PC-3 (cell line): ENCODE data around the gene TTC6. TPM values are rescaled to one million over a fixed set of nuclear protein-coding genes. Genes with fewer than 3 reads are reported as not detected.
A peak's percentile ranks its signal among the peaks of the same experiment; 100 is the strongest.

Source experiments
- ATAC-seq: fragments of 200-7000 bp; cut with Tn5 transposase; 2 replicates; pipeline ENCODE4 v1.9.1; 2020; ENCODE audit warnings: mild to moderate bottlenecking, moderate library complexity
- BruUV-seq: library from RNA; stranded (reverse); fragments of 400-500 nt; replicated peaks from 2 replicates; lab custom pipeline; 2021; lab: Mats Ljungman, UMichigan
- CTCF ChIA-PET: fragments of 300-600 bp; sonication (Branson Sonifier 250); formaldehyde crosslinking; loops from one replicate; lab custom pipeline; 2022; ENCODE audit warnings: antibody characterized with exemption; lab: Charles Lee
- POLR2A ChIA-PET: fragments of 300-600 bp; sonication (Branson Sonifier 250); formaldehyde crosslinking; loops from one replicate; lab custom pipeline; 2022; ENCODE audit warnings: antibody characterized with exemption; ENCODE audit not compliant: unreplicated experiment; lab: Charles Lee
- DNase-seq: peaks from one replicate; pipeline ENCODE4 v3.0.0-alpha.2; 2015
- H2AFZ ChIP-seq: fragments of 300-600 bp; sonication (generic); 2 replicates; pipeline ENCODE4 v1.6.0; 2016; ENCODE audit warnings: antibody characterized with exemption, low read length
- H3F3A ChIP-seq: fragments of 300-600 bp; sonication (generic); one replicate; pipeline ENCODE4 v1.6.0; 2017; ENCODE audit warnings: antibody characterized with exemption, low read length, control low read depth, mild to moderate bottlenecking; ENCODE audit not compliant: unreplicated experiment
- H3K27ac ChIP-seq: fragments of 300-600 bp; sonication (generic); 2 replicates; pipeline ENCODE4 v1.5.1; 2016; ENCODE audit warnings: mild to moderate bottlenecking, low read length
- H3K27me3 ChIP-seq: fragments of 300-600 bp; sonication (generic); 2 replicates; pipeline ENCODE4 v1.6.1; 2016; ENCODE audit warnings: low read length, mixed read lengths
- H3K36me3 ChIP-seq: fragments of 300-600 bp; sonication (generic); 2 replicates; pipeline ENCODE4 v1.6.1; 2016; ENCODE audit warnings: low read depth, mixed run types, low read length, mixed read lengths
- H3K4me1 ChIP-seq: fragments of 300-600 bp; sonication (generic); 2 replicates; pipeline ENCODE4 v1.5.1; 2016; ENCODE audit warnings: low read length; ENCODE audit not compliant: insufficient read depth
- H3K4me2 ChIP-seq: fragments of 300-600 bp; sonication (generic); 2 replicates; pipeline ENCODE4 v1.6.0; 2016; ENCODE audit warnings: low read length
- H3K4me3 ChIP-seq: fragments of 300-600 bp; sonication (generic); 2 replicates; pipeline ENCODE4 v1.5.1; 2016; ENCODE audit warnings: mild to moderate bottlenecking, low read length, mixed read lengths
- H3K79me2 ChIP-seq: fragments of 300-600 bp; sonication (generic); 2 replicates; pipeline ENCODE4 v1.6.1; 2017; ENCODE audit warnings: low read length, mixed read lengths
- H3K9ac ChIP-seq: fragments of 300-600 bp; sonication (generic); 2 replicates; pipeline ENCODE4 v1.6.0; 2016; ENCODE audit warnings: mild to moderate bottlenecking, low read length
- H3K9me2 ChIP-seq: fragments of 300-600 bp; sonication (generic); replicated peaks from 2 replicates; pipeline ENCODE4 v1.6.1; 2016; ENCODE audit warnings: mixed run types, low read length, mixed read lengths
- H3K9me3 ChIP-seq: fragments of 300-600 bp; sonication (generic); 2 replicates; pipeline ENCODE4 v1.6.1; 2016; ENCODE audit warnings: low read length, mixed read lengths
- H4K20me1 ChIP-seq: fragments of 300-600 bp; sonication (generic); 2 replicates; pipeline ENCODE4 v1.6.1; 2016; ENCODE audit warnings: low read length, mixed read lengths
- CTCF ChIP-seq: fragments of 300-600 bp; sonication (generic); conservative IDR thresholded peaks from 2 replicates; pipeline ENCODE4 v1.5.1; 2017; ENCODE audit warnings: antibody characterized with exemption, low read depth, mild to moderate bottlenecking, low read length
- EZH2 ChIP-seq: fragments of 300-600 bp; sonication (generic); IDR thresholded peaks from one replicate; pipeline ENCODE4 v1.6.1; 2017; ENCODE audit warnings: antibody characterized with exemption, mild to moderate bottlenecking, low read length; ENCODE audit not compliant: unreplicated experiment
- EZH2phosphoT487 ChIP-seq: fragments of 300-600 bp; sonication (generic); IDR thresholded peaks from 2 replicates; pipeline ENCODE4 v1.6.1; 2018; ENCODE audit warnings: mild to moderate bottlenecking, antibody characterized with exemption, low read length, borderline replicate concordance
- intact Hi-C: fragments of 100-400 bp; cut with micrococcal nuclease; formaldehyde crosslinking; loops from 2 replicates; pipeline ENCODE4 v1.9.0; 2023
- total RNA-seq: library from RNA; depleted of rRNA; stranded (reverse); fragments of >200 nt; gene quantifications from 2 replicates; pipeline ENCODE4 v1.2.3, GENCODE V29; 2014

The TTC6 gene
- total RNA-seq, 1 experiment from 2014 or later: 13.4 TPM

- POLR2A ChIA-PET: no interaction called here
These were observed 24.0 kb upstream of the TTC6 start for GRCh38 chr14:37571391-37571790.

GRCh38 chr14:37573356-37573755 lies 22.1 kb upstream of the TTC6 start:
- Histone ChIP-seq H4K20me1 (no peaks in the 10 kb centered on the region), H3K4me3 (no peak overlapping the region), H3K79me2 (peaks cover 3% of the 10 kb centered on the region; the same call in 1 of the 2 replicates), H3K4me1 (peaks cover 10% of the 10 kb centered on the region; the same call in 1 of the 2 replicates), H3K27ac (no peak overlapping the region), H3K9ac (no peak overlapping the region), H3K9me3 (no peaks in the 10 kb centered on the region), H3F3A (no peaks in the 10 kb centered on the region), H3K27me3 (no peaks in the 10 kb centered on the region), H3K36me3 (no peaks in the 10 kb centered on the region), H2AFZ (no peak overlapping the region), H3K4me2 (no peak overlapping the region), H3K9me2 (no peaks in the 10 kb centered on the region)
- CTCF ChIA-PET: interaction anchor here (0.5 kb wide), 1 partner anchor 15 kb away, joined by 3 read pairs; no protein-coding TSS in a partner anchor
- intact Hi-C loops: no loop called here
- POLR2A ChIA-PET: no interaction called here
- DNase-seq (no peak), ATAC-seq (no peak)
- no TSS peak for BruUV-seq
- TF ChIP-seq EZH2phosphoT487 (no peak), CTCF (no peak), EZH2 (no peak)

More at GRCh38 chr14:37571391-37571790, 24.0 kb upstream of the TTC6 start:
- Histone ChIP-seq H3K4me1 (peaks cover 22% of the 10 kb centered on the region), H3K79me2 (peaks cover 8% of the 10 kb centered on the region), H3K4me2 (no peak overlapping the region), H3K36me3 (no peaks in the 10 kb centered on the region), H3F3A (no peaks in the 10 kb centered on the region), H3K4me3 (no peak overlapping the region), H3K9ac (no peak overlapping the region), H4K20me1 (no peaks in the 10 kb centered on the region), H2AFZ (no peak overlapping the region), H3K9me3 (no peaks in the 10 kb centered on the region), H3K9me2 (no peaks in the 10 kb centered on the region), H3K27ac (no peak overlapping the region), H3K27me3 (no peaks in the 10 kb centered on the region)
- ATAC-seq (no peak), DNase-seq (no peak)
- TF ChIP-seq CTCF (no peak), EZH2 (no peak), EZH2phosphoT487 (no peak)
- CTCF ChIA-PET: no interaction called here
- intact Hi-C loops: no loop called here
- BruUV-seq: no TSS peak

- H2AFZ ChIP-seq: no peak overlapping the region
- H3K9me2 ChIP-seq: no peaks in the 10 kb centered on the region
- H3K4me3 ChIP-seq: peak overlapping the region; percentile 26
- CTCF ChIA-PET: no interaction called here
- peak overlapping the region; percentile 67 for H3K4me2 ChIP-seq
- no peaks in the 10 kb centered on the region for H3K9me3 ChIP-seq
- BruUV-seq: no TSS peak
- no peaks in the 10 kb centered on the region for H3K27me3 ChIP-seq
- intact Hi-C loops: no loop called here
- peak overlapping the region; percentile 71 for H3K9ac ChIP-seq
- ATAC-seq: no peak
- peaks cover 12% of the 10 kb centered on the region; the same call in 1 of the 2 replicates for H3K79me2 ChIP-seq
- POLR2A ChIA-PET: no interaction called here
- H3F3A ChIP-seq: peaks cover 25% of the 10 kb centered on the region
- no peak for DNase-seq
- H3K27ac ChIP-seq: peak overlapping the region; percentile 95
- H3K4me1 ChIP-seq: peaks cover 56% of the 10 kb centered on the region
- no peaks in the 10 kb centered on the region for H3K36me3 ChIP-seq
- no peaks in the 10 kb centered on the region for H4K20me1 ChIP-seq
- no peak for TF ChIP-seq CTCF
- no peak for TF ChIP-seq EZH2phosphoT487
- no peak for TF ChIP-seq EZH2
These were observed 16.2 kb upstream of the TTC6 start for GRCh38 chr14:37579274-37579673.
